IMR-90 (cell line): ENCODE data around the gene TUBD1. TPM values are rescaled to one million over a fixed set of nuclear protein-coding genes. Genes with fewer than 3 reads are reported as not detected.
"Not testable (repeated sequence)": the region's sequence is repeated elsewhere in the genome, so short reads cannot be mapped to it uniquely, and the experiment has no call there.

Experiments
- ATAC-seq: fragments of 200-7000 bp; cut with Tn5 transposase; 2 replicates; pipeline ENCODE4 v1.9.1; 2020; ENCODE audit warnings: low read depth, mild to moderate bottlenecking, moderate library complexity
- BruUV-seq: library from RNA; stranded (reverse); fragments of 400-500 nt; replicated peaks from 2 replicates; lab custom pipeline; 2021; lab: Mats Ljungman, UMichigan
- CTCF ChIA-PET: fragments of 300-600 bp; formaldehyde crosslinking; extraction: SDS; loops from one replicate; lab custom pipeline; 2021; ENCODE audit warnings: antibody characterized with exemption; lab: Yijun Ruan, JAX
- POLR2A ChIA-PET: fragments of 300-600 bp; sonication (Branson Sonifier 250); formaldehyde crosslinking; loops from one replicate; lab custom pipeline; 2022; ENCODE audit warnings: antibody characterized with exemption; ENCODE audit not compliant: unreplicated experiment; lab: Charles Lee
- DNase-seq: peaks from one replicate; pipeline ENCODE4 v3.0.0; 2013
- H2AFZ ChIP-seq: replicated peaks from 2 replicates; pipeline ENCODE3; 2013; ENCODE audit warnings: low read length, mild to moderate bottlenecking; ENCODE audit not compliant: poor library complexity
- H2AK5ac ChIP-seq: 2 replicates; pipeline ENCODE4 v1.6.1; 2013; ENCODE audit warnings: low read depth, low read length, inconsistent platforms
- H2AK9ac ChIP-seq: replicated peaks from 2 replicates; pipeline ENCODE3; 2013; ENCODE audit warnings: mild to moderate bottlenecking, low read depth, low read length, moderate library complexity; ENCODE audit not compliant: poor library complexity
- H2BK120ac ChIP-seq: 2 replicates; pipeline ENCODE4 v1.6.1; 2013; ENCODE audit warnings: low read depth, low read length, inconsistent platforms
- H2BK15ac ChIP-seq: 3 replicates; pipeline ENCODE4 v1.6.1; 2013; ENCODE audit warnings: low read depth, low read length, inconsistent platforms
- H2BK20ac ChIP-seq: 2 replicates; pipeline ENCODE4 v1.6.1; 2013; ENCODE audit warnings: low read depth, mild to moderate bottlenecking, inconsistent platforms, low read length, moderate library complexity
- H2BK5ac ChIP-seq: 2 replicates; pipeline ENCODE4 v1.6.1; 2013; ENCODE audit warnings: mild to moderate bottlenecking, low read depth, low read length, inconsistent platforms; ENCODE audit not compliant: poor library complexity, severe bottlenecking
- H3K14ac ChIP-seq: replicated peaks from 2 replicates; pipeline ENCODE4 v1.6.1; 2013; ENCODE audit warnings: low read depth, low read length, inconsistent platforms
- H3K18ac ChIP-seq: 2 replicates; pipeline ENCODE4 v1.6.1; 2013; ENCODE audit warnings: low read depth, low read length, control low read depth
- H3K23ac ChIP-seq: 2 replicates; pipeline ENCODE4 v1.6.1; 2013; ENCODE audit warnings: low read depth, low read length, inconsistent platforms
- H3K27ac ChIP-seq: 2 replicates; pipeline ENCODE4 v1.5.1; 2013; ENCODE audit warnings: mild to moderate bottlenecking, control low read depth, low read length; ENCODE audit not compliant: insufficient read depth
- H3K27me3 ChIP-seq: 2 replicates; pipeline ENCODE4 v1.6.1; 2013; ENCODE audit warnings: low read length; ENCODE audit not compliant: control insufficient read depth, insufficient read depth
- H3K36me3 ChIP-seq: 2 replicates; pipeline ENCODE4 v1.6.1; 2013; ENCODE audit warnings: low read length, mixed read lengths; ENCODE audit not compliant: control insufficient read depth, insufficient read depth
- H3K4ac ChIP-seq: 2 replicates; pipeline ENCODE4 v1.6.1; 2013; ENCODE audit warnings: low read depth, low read length, inconsistent platforms
- H3K4me1 ChIP-seq: 2 replicates; pipeline ENCODE4 v1.6.1; 2013; ENCODE audit warnings: low read length, mixed read lengths; ENCODE audit not compliant: control insufficient read depth, insufficient read depth
- H3K4me2 ChIP-seq: 2 replicates; pipeline ENCODE4 v1.6.1; 2013; ENCODE audit warnings: low read depth, mild to moderate bottlenecking, control low read depth, low read length, moderate library complexity
- H3K4me3 ChIP-seq: 2 replicates; pipeline ENCODE4 v1.5.1; 2013; ENCODE audit warnings: low read depth, mild to moderate bottlenecking, control low read depth, low read length, moderate library complexity; ENCODE audit not compliant: insufficient read depth
- H3K56ac ChIP-seq: 2 replicates; pipeline ENCODE4 v1.6.1; 2013; ENCODE audit warnings: low read length, inconsistent platforms; ENCODE audit not compliant: insufficient read depth; ENCODE audit errors: extremely low read depth
- H3K79me1 ChIP-seq, 2 experiments: 2 replicates each; pipeline ENCODE4 v1.6.1; 2013; ENCODE audit warnings: low read length in 2 of 2, inconsistent platforms in 1 of 2, low read depth in 1 of 2
- H3K9ac ChIP-seq: 2 replicates; pipeline ENCODE4 v1.6.1; 2013; ENCODE audit warnings: low read depth, low read length, control low read depth
- H3K9me1 ChIP-seq: 2 replicates; pipeline ENCODE4 v1.6.1; 2013; ENCODE audit warnings: low read length, inconsistent platforms; ENCODE audit not compliant: insufficient read depth
- H3K9me3 ChIP-seq: 2 replicates; pipeline ENCODE4 v1.6.1; 2013; ENCODE audit warnings: low read length; ENCODE audit not compliant: control insufficient read depth, insufficient read depth
- H4K20me1 ChIP-seq: 2 replicates; pipeline ENCODE4 v1.6.1; 2013; ENCODE audit warnings: low read length, inconsistent platforms; ENCODE audit not compliant: insufficient read depth
- H4K5ac ChIP-seq: 2 replicates; pipeline ENCODE4 v1.6.1; 2013; ENCODE audit warnings: mild to moderate bottlenecking, low read depth, low read length, control low read depth
- H4K8ac ChIP-seq, 2 experiments: 2 replicates each; pipeline ENCODE4 v1.6.1; 2013; ENCODE audit warnings: low read depth in 2 of 2, low read length in 2 of 2, control low read depth in 1 of 2, inconsistent platforms in 1 of 2
- H4K91ac ChIP-seq: 2 replicates; pipeline ENCODE4 v1.6.1; 2013; ENCODE audit warnings: low read depth, low read length, inconsistent platforms; ENCODE audit not compliant: insufficient read depth
- BHLHE40 ChIP-seq: fragments of 150-350 bp; IDR thresholded peaks from 2 replicates; pipeline ENCODE4 v1.6.1; 2016; ENCODE audit warnings: mild to moderate bottlenecking, low read depth, low read length
- FOS ChIP-seq: fragments of 150-350 bp; IDR thresholded peaks from 2 replicates; pipeline ENCODE4 v1.6.1; 2016; ENCODE audit warnings: low read depth, low read length
- RFX5 ChIP-seq: IDR thresholded peaks from 2 replicates; pipeline ENCODE4 v1.8.0; 2012; ENCODE audit warnings: low read depth, mild to moderate bottlenecking, low read length, moderate library complexity
- WGBS, 2 experiments: methylation state at CpG; one replicate each; pipeline versions ENCODE4 v1.1.5 to v1.1.7; 2013; ENCODE audit warnings: missing lambda C conversion rate in 2 of 2; ENCODE audit not compliant: insufficient read length in 1 of 2; ENCODE audit errors: extremely low coverage in 2 of 2; 5-methylcytosine and 5-hydroxymethylcytosine counted together
- dilution Hi-C: fragments of 300-500 bp; cut with HindIII; formaldehyde crosslinking; loops from one replicate; pipeline ENCODE4 v1.14.3; 2018; ENCODE audit warnings: low sequenced_read_pairs; ENCODE audit not compliant: unreplicated experiment
- in situ Hi-C: fragments of 300-500 bp; cut with MboI; formaldehyde crosslinking; loops from 3 replicates; pipeline ENCODE4 v1.14.3; 2019; ENCODE audit warnings: low sequenced_read_pairs, inconsistent platforms, mixed read lengths
- intact Hi-C: fragments of 100-400 bp; cut with micrococcal nuclease; formaldehyde crosslinking; loops from 2 replicates; pipeline ENCODE4 v1.10.0; 2022
- polyA plus RNA-seq, 3 experiments: library from polyadenylated mRNA; depleted of rRNA; stranded (reverse); fragments of >200 nt; gene quantifications; 2 replicates each; pipeline ENCODE4 v1.2.3, GENCODE V29; 2012; ENCODE audit warnings: low replicate concordance in 1 of 3
- total RNA-seq: library from RNA; depleted of rRNA; stranded (reverse); fragments of >200 nt; gene quantifications from 2 replicates; pipeline ENCODE4 v1.2.3, GENCODE V29; 2012
- TF ChIP-seq, protein P1 (sequence below): fragments of 150-350 bp; IDR thresholded peaks from 2 replicates; pipeline ENCODE4 v1.6.1; 2017; ENCODE audit warnings: mild to moderate bottlenecking, antibody characterized with exemption, low read length, low read depth

TUBD1 gene
- total and polyA plus RNA-seq, 2 of the 4 experiments (the other 2 are of a cell fraction): 2.2 to 4.7 TPM

DNA sequence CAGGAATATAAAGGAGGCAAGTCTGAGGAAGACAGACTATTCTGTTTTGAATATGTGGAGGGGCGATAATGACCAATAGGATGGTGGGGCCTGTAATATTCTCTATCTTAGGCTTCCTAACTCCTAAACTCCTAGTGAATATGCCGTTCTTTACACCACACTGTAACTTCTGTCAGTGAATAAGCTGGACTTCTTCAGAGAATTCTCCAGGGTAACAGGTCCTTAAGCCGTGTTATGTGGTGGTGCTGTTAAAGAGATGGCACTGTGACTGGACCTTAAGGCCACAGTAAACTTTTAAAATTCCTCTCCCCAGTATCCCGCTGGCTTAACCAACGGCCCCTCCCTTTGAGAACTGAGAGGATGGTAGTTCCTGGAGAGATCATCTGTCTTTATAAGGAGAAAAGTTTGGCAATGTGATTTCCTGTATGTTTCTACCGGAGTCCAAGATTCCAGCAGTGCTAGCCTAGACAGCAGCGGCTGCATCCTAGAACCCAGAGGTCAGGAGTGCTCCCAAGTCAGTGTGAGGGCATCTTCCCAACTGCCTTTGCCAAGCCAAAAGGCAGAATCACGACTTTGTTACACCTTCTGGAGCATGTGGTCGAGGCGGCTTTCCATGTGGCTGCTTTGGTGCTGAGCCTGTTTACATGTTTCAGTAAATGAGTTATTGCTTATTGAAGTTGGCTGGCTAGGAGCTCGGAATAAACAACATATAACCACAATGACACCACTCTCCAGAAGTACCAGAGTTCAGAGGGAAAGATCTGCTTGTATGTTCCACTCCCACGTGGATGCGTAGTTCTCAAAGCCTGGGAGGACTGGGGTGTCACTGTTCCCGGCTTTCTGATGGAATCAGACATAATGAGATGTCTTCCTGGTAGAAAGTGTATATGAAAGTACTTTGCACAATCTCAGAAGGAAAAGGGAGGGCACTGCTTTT is 41.0 kb downstream of the TUBD1 start (continued):
- TF ChIP-seq, protein P1, sequence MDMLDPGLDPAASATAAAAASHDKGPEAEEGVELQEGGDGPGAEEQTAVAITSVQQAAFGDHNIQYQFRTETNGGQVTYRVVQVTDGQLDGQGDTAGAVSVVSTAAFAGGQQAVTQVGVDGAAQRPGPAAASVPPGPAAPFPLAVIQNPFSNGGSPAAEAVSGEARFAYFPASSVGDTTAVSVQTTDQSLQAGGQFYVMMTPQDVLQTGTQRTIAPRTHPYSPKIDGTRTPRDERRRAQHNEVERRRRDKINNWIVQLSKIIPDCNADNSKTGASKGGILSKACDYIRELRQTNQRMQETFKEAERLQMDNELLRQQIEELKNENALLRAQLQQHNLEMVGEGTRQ: peak; percentile 57
- TF ChIP-seq RFX5 (no peak), FOS (peak; percentile 75), BHLHE40 (peak; percentile 89)

GRCh38 chr17:59850311-59850710 is 42.4 kb downstream of the TUBD1 start:
- Histone ChIP-seq H2BK120ac (peak overlapping the region; percentile 92; the same call in 1 of the 2 replicates), H2AK5ac (0 out of 2 replicates have a peak overlapping the region, but pooled peaks have one; percentile 37), H3K4me1 (peaks cover 26% of the 10 kb centered on the region), H3K79me1 (peaks cover 4 to 30% of the 10 kb centered on the region in 2 experiments; a peak in 3 of 4 replicates), H3K9me1 (peaks cover 18% of the 10 kb centered on the region)
- H3K27me3 ChIP-seq, H3K4me2 ChIP-seq, intact Hi-C loops, in situ Hi-C loops, H4K20me1 ChIP-seq, H2BK20ac ChIP-seq, H3K9me3 ChIP-seq, H4K91ac ChIP-seq, H2BK15ac ChIP-seq, H2AK9ac ChIP-seq, H4K8ac ChIP-seq, H3K23ac ChIP-seq, dilution Hi-C loops, H3K18ac ChIP-seq, H3K9ac ChIP-seq, BruUV-seq, H3K36me3 ChIP-seq, H3K56ac ChIP-seq, H3K14ac ChIP-seq, POLR2A ChIA-PET, DNase-seq, H4K5ac ChIP-seq, H3K4ac ChIP-seq, ATAC-seq, H3K4me3 ChIP-seq, H2AFZ ChIP-seq, H2BK5ac ChIP-seq, H3K27ac ChIP-seq: not testable (repeated sequence)
- CTCF ChIA-PET: interaction anchor here (1.0 kb wide), 1 partner anchor 9 kb away, joined by 3 read pairs; no protein-coding TSS in a partner anchor
- WGBS, 2 experiments: 95% methylated on average over 9 of the region's 15 CpGs; no CpG with 5 or more reads in 1 of the 2 experiments
